Subcutaneous abdominal adipose tissue (tissue), 5 donors: ENCODE data around the gene NRBF2.

Experiments used
- H3K27ac ChIP-seq: one replicate; pipeline ENCODE4 v1.7.0; 2013; ENCODE audit warnings: low read depth, mild to moderate bottlenecking, inconsistent platforms, low read length, moderate library complexity
- H3K27me3 ChIP-seq, 5 donors: one replicate each; pipeline ENCODE4 v1.7.0; 2013; ENCODE audit warnings: low read length in 5 of 5, inconsistent platforms in 1 of 5; ENCODE audit not compliant: control insufficient read depth in 5 of 5, insufficient read depth in 4 of 5
- H3K36me3 ChIP-seq, 5 donors: one replicate each; pipeline ENCODE4 v1.7.0; 2013; ENCODE audit warnings: low read length in 5 of 5; ENCODE audit not compliant: control insufficient read depth in 5 of 5, insufficient read depth in 5 of 5
- H3K4me1 ChIP-seq, 5 donors: one replicate each; pipeline ENCODE4 v1.7.0; 2013; ENCODE audit warnings: low read length in 5 of 5, mild to moderate bottlenecking in 3 of 5, moderate library complexity in 1 of 5; ENCODE audit not compliant: control insufficient read depth in 5 of 5, insufficient read depth in 5 of 5
- H3K4me3 ChIP-seq, 5 donors: one replicate each; pipeline ENCODE4 v1.7.0; 2013; ENCODE audit warnings: low read length in 5 of 5, low read depth in 1 of 5
- H3K9ac ChIP-seq, 5 donors: one replicate each; pipeline ENCODE4 v1.7.0; 2013; ENCODE audit warnings: low read length in 5 of 5, mild to moderate bottlenecking in 4 of 5, moderate library complexity in 3 of 5
- H3K9me3 ChIP-seq, 5 donors: one replicate each; pipeline ENCODE4 v1.7.0; 2013; ENCODE audit warnings: low read length in 5 of 5; ENCODE audit not compliant: control insufficient read depth in 5 of 5
- donor health status: healthy.
- donor health status: healthy.
- donor health status: healthy.
- donor health status: healthy.
- donor health status: healthy.

Gene NRBF2

GRCh38 chr10:63171926-63172325, 38.8 kb downstream of the NRBF2 start:
- Histone ChIP-seq H3K36me3 (peaks cover 32 to 52% (median 43%) of the 10 kb centered on the region in 5 donors), H3K27me3 (no peaks in the 10 kb centered on the region), H3K27ac (no peak overlapping the region), H3K4me3 (no peak overlapping the region), H3K9ac (no peak overlapping the region), H3K9me3 (no peaks in the 10 kb centered on the region), H3K4me1 (peaks cover 0 to 9% (median 0%) of the 10 kb centered on the region in 5 donors)

- Histone ChIP-seq H3K4me1 (peaks cover 0 to 9% (median 0%) of the 10 kb centered on the region in 5 donors), H3K27me3 (no peaks in the 10 kb centered on the region), H3K9me3 (no peaks in the 10 kb centered on the region), H3K27ac (no peak overlapping the region), H3K36me3 (peaks cover 45 to 56% (median 51%) of the 10 kb centered on the region in 5 donors), H3K4me3 (no peak overlapping the region), H3K9ac (no peak overlapping the region)
These were observed 40.5 kb downstream of the NRBF2 start for GRCh38 chr10:63173468-63174232.

- Histone ChIP-seq H3K4me3 (no peak overlapping the region), H3K9ac (no peak overlapping the region), H3K27ac (no peak overlapping the region), H3K36me3 (peaks cover 35 to 55% (median 44%) of the 10 kb centered on the region in 5 donors), H3K4me1 (peaks cover 0 to 9% (median 0%) of the 10 kb centered on the region in 5 donors), H3K27me3 (no peaks in the 10 kb centered on the region), H3K9me3 (no peaks in the 10 kb centered on the region)
These were observed 42.4 kb downstream of the NRBF2 start for GRCh38 chr10:63175534-63175933.

DNA sequence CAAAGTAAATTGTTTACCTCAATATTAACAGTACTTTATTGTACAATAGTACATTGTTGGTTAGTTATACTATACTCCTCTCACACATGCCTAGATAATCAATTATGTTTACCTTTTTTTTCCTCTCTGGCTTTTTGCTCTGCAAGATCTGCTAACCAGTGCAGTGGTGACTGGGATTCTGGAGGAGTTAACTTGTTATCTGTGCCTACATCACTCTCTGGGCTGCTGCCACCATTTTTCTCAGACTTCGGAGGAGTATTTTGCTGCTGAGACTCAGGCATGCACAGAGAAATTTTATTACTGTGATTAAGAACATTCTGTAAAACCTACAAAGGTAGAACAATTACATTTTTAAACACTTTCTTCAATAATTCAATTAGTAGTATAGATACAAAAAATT, 59.7 kb downstream of the NRBF2 start:
- Histone ChIP-seq H3K9ac (no peak overlapping the region), H3K27me3 (no peaks in the 10 kb centered on the region), H3K4me3 (no peak overlapping the region), H3K9me3 (no peaks in the 10 kb centered on the region), H3K27ac (no peak overlapping the region), H3K36me3 (peaks cover 30 to 72% (median 49%) of the 10 kb centered on the region in 5 donors), H3K4me1 (peaks cover 0 to 6% (median 0%) of the 10 kb centered on the region in 5 donors)

GRCh38 chr10:63197344-63198092, 64.4 kb downstream of the NRBF2 start:
- Histone ChIP-seq H3K4me1 (peaks cover 0 to 9% (median 0%) of the 10 kb centered on the region in 5 donors), H3K36me3 (peaks cover 24 to 55% (median 27%) of the 10 kb centered on the region in 5 donors), H3K4me3 (no peak overlapping the region), H3K9ac (no peak overlapping the region), H3K27me3 (no peaks in the 10 kb centered on the region), H3K9me3 (no peaks in the 10 kb centered on the region), H3K27ac (no peak overlapping the region)

DNA sequence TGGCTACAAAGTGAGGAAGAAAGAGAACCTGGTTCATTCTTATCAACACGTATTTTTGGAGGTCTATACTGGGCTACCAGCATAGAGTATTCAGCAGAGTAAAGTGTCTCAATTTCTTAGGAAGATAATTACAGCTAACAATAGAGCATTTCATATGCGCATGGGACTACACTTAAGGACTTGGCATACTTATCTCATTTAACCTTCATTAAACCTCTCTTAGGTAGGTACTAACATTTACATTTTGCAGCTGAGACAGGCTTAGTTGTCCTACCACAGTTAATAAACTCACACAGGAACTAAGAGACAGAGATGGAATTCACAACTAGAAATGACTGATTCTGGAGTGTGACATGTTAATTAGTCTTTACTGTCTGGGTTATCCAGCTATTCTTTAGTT, 66.6 kb downstream of the NRBF2 start:
- Histone ChIP-seq H3K9me3 (no peaks in the 10 kb centered on the region), H3K4me1 (peaks cover 0 to 9% (median 0%) of the 10 kb centered on the region in 5 donors), H3K27ac (no peak overlapping the region), H3K27me3 (no peaks in the 10 kb centered on the region), H3K9ac (no peak overlapping the region), H3K36me3 (peaks cover 14 to 39% (median 18%) of the 10 kb centered on the region in 5 donors), H3K4me3 (no peak overlapping the region)

- H3K27me3 ChIP-seq: no peaks in the 10 kb centered on the region
- no peak overlapping the region for H3K4me3 ChIP-seq
- peaks cover 13 to 37% (median 24%) of the 10 kb centered on the region in 5 donors for H3K36me3 ChIP-seq
- no peaks in the 10 kb centered on the region for H3K9me3 ChIP-seq
- H3K9ac ChIP-seq: no peak overlapping the region
- H3K4me1 ChIP-seq: peaks cover 0 to 9% (median 0%) of the 10 kb centered on the region in 5 donors
- no peak overlapping the region for H3K27ac ChIP-seq
These were observed 67.3 kb downstream of the NRBF2 start for GRCh38 chr10:63200431-63200830.

- Histone ChIP-seq H3K27ac (no peak overlapping the region), H3K9me3 (no peaks in the 10 kb centered on the region), H3K36me3 (peaks cover 11 to 42% (median 24%) of the 10 kb centered on the region in 5 donors), H3K4me3 (no peak overlapping the region), H3K4me1 (peaks cover 0 to 9% (median under 1%) of the 10 kb centered on the region in 5 donors), H3K9ac (no peak overlapping the region), H3K27me3 (no peaks in the 10 kb centered on the region)
These were observed 68.0 kb downstream of the NRBF2 start for GRCh38 chr10:63201118-63201517.
